ENCODE measurements around the gene KIF21A.

Gene KIF21A

GRCh38 chr12:39401459-39401858, 41.5 kb downstream of the KIF21A start:
- H3K27ac ChIP-seq (replicated peaks), result no peak overlapping the region
- no peaks in the 10 kb centered on the region for H3K27me3 ChIP-seq (ENCODE audit: insufficient read depth, poor library complexity, severe bottlenecking)
- DNase-seq (ENCODE audit: low read depth in 1 of 2, low spot score in 1 of 2), result no peak
- H3K4me3 ChIP-seq (replicated peaks; ENCODE audit: insufficient read depth, low read length), result no peak overlapping the region
- TF ChIP-seq, protein P1, sequence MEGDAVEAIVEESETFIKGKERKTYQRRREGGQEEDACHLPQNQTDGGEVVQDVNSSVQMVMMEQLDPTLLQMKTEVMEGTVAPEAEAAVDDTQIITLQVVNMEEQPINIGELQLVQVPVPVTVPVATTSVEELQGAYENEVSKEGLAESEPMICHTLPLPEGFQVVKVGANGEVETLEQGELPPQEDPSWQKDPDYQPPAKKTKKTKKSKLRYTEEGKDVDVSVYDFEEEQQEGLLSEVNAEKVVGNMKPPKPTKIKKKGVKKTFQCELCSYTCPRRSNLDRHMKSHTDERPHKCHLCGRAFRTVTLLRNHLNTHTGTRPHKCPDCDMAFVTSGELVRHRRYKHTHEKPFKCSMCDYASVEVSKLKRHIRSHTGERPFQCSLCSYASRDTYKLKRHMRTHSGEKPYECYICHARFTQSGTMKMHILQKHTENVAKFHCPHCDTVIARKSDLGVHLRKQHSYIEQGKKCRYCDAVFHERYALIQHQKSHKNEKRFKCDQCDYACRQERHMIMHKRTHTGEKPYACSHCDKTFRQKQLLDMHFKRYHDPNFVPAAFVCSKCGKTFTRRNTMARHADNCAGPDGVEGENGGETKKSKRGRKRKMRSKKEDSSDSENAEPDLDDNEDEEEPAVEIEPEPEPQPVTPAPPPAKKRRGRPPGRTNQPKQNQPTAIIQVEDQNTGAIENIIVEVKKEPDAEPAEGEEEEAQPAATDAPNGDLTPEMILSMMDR (IDR thresholded peaks at IDR 0.05; ENCODE audit: insufficient read depth, low read length), result no peak
- TF ChIP-seq GABPA (IDR thresholded peaks at IDR 0.05; ENCODE audit: low read depth) (no peak), POLR2AphosphoS5 (IDR thresholded peaks at IDR 0.05; ENCODE audit: low read depth) (no peak)

GRCh38 chr12:39395866-39396265, 47.1 kb downstream of the KIF21A start:
- TF ChIP-seq SPI1 (IDR thresholded peaks at IDR 0.05; ENCODE audit: borderline replicate concordance, low read depth) (no peak), GABPA (IDR thresholded peaks at IDR 0.05; ENCODE audit: low read depth) (no peak), POLR2AphosphoS5 (IDR thresholded peaks at IDR 0.05; ENCODE audit: low read depth) (no peak)
- TF ChIP-seq, protein P1 (IDR thresholded peaks at IDR 0.05; ENCODE audit: insufficient read depth, low read length), result no peak
- TF ChIP-seq, protein P2, sequence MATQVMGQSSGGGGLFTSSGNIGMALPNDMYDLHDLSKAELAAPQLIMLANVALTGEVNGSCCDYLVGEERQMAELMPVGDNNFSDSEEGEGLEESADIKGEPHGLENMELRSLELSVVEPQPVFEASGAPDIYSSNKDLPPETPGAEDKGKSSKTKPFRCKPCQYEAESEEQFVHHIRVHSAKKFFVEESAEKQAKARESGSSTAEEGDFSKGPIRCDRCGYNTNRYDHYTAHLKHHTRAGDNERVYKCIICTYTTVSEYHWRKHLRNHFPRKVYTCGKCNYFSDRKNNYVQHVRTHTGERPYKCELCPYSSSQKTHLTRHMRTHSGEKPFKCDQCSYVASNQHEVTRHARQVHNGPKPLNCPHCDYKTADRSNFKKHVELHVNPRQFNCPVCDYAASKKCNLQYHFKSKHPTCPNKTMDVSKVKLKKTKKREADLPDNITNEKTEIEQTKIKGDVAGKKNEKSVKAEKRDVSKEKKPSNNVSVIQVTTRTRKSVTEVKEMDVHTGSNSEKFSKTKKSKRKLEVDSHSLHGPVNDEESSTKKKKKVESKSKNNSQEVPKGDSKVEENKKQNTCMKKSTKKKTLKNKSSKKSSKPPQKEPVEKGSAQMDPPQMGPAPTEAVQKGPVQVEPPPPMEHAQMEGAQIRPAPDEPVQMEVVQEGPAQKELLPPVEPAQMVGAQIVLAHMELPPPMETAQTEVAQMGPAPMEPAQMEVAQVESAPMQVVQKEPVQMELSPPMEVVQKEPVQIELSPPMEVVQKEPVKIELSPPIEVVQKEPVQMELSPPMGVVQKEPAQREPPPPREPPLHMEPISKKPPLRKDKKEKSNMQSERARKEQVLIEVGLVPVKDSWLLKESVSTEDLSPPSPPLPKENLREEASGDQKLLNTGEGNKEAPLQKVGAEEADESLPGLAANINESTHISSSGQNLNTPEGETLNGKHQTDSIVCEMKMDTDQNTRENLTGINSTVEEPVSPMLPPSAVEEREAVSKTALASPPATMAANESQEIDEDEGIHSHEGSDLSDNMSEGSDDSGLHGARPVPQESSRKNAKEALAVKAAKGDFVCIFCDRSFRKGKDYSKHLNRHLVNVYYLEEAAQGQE (IDR thresholded peaks at IDR 0.05; ENCODE audit: insufficient replicate concordance, low read depth), result no peak
- no peak for DNase-seq (ENCODE audit: low read depth in 1 of 2, low spot score in 1 of 2)
- Histone ChIP-seq H3K27ac (replicated peaks) (no peak overlapping the region), H3K4me3 (replicated peaks; ENCODE audit: insufficient read depth, low read length) (no peak overlapping the region), H3K27me3 (ENCODE audit: insufficient read depth, poor library complexity, severe bottlenecking) (no peaks in the 10 kb centered on the region)

DNA sequence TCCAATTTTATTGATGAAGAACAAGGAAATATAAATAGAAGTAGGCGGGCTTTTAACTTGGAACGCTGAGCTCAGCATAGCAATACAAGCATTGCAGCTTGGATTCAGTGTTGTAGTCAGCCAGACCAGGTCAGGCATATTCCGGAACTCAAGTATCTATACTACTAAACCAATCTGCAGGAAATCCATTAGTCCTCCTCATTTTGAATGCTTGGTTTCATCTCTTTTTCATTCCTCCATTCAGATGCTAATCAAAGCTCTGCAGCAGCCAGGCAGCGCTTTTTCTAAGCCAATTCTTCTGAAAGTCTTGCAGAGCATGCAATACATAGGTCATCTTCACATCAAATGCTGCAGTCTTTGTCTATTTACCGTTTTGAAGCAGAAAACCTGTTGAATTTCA, 49.0 kb downstream of the KIF21A start:
- no peak overlapping the region for H3K27ac ChIP-seq (replicated peaks)
- H3K4me3 ChIP-seq (replicated peaks; ENCODE audit: insufficient read depth, low read length), result no peak overlapping the region
- H3K27me3 ChIP-seq (ENCODE audit: insufficient read depth, poor library complexity, severe bottlenecking), result no peaks in the 10 kb centered on the region
- DNase-seq (ENCODE audit: low read depth in 1 of 2, low spot score in 1 of 2), result no peak
- TF ChIP-seq POLR2AphosphoS5 (IDR thresholded peaks at IDR 0.05; ENCODE audit: low read depth) (no peak), GABPA (IDR thresholded peaks at IDR 0.05; ENCODE audit: low read depth) (no peak), SPI1 (IDR thresholded peaks at IDR 0.05; ENCODE audit: borderline replicate concordance, low read depth) (no peak)
- TF ChIP-seq, protein P1 (IDR thresholded peaks at IDR 0.05; ENCODE audit: insufficient read depth, low read length), result no peak
- TF ChIP-seq, protein P2 (IDR thresholded peaks at IDR 0.05; ENCODE audit: insufficient replicate concordance, low read depth), result no peak

GRCh38 chr12:39393179-39393578, 49.7 kb downstream of the KIF21A start:
- no peaks in the 10 kb centered on the region for H3K27me3 ChIP-seq (ENCODE audit: insufficient read depth, poor library complexity, severe bottlenecking)
- no peak overlapping the region for H3K27ac ChIP-seq (replicated peaks)
- TF ChIP-seq POLR2AphosphoS5 (IDR thresholded peaks at IDR 0.05; ENCODE audit: low read depth) (no peak), GABPA (IDR thresholded peaks at IDR 0.05; ENCODE audit: low read depth) (no peak), SPI1 (IDR thresholded peaks at IDR 0.05; ENCODE audit: borderline replicate concordance, low read depth) (no peak)
- TF ChIP-seq, protein P2 (IDR thresholded peaks at IDR 0.05; ENCODE audit: insufficient replicate concordance, low read depth), result no peak
- TF ChIP-seq, protein P1 (IDR thresholded peaks at IDR 0.05; ENCODE audit: insufficient read depth, low read length), result no peak
- no peak for DNase-seq (ENCODE audit: low read depth in 1 of 2, low spot score in 1 of 2)
- H3K4me3 ChIP-seq (replicated peaks; ENCODE audit: insufficient read depth, low read length), result no peak overlapping the region
